ENCODE measurements around the gene LSAMP. TPM values are rescaled to one million over a fixed set of nuclear protein-coding genes. Genes with fewer than 3 reads are reported as not detected.
A peak's percentile ranks its signal among the peaks of the same experiment; 100 is the strongest.

Gene LSAMP
- total RNA-seq, 1 experiment from 2014 or later = not detected

- Histone ChIP-seq H3K79me2 (ENCODE audit: low read depth) (no peaks in the 10 kb centered on the region), H3F3A (ENCODE audit: insufficient read depth, low read depth) (no peaks in the 10 kb centered on the region), H2AFZ (no peak overlapping the region), H3K4me2 (no peak overlapping the region), H3K27me3 (ENCODE audit: insufficient read depth, low read depth) (no peaks in the 10 kb centered on the region), H3K4me1 (replicated peaks; ENCODE audit: insufficient read depth) (no peaks in the 10 kb centered on the region), H3K9me3 (ENCODE audit: insufficient read depth, low read depth) (no peaks in the 10 kb centered on the region; the same call in 1 of the 2 replicates), H3K4me3 (no peak overlapping the region), H3K36me3 (ENCODE audit: low read depth) (no peaks in the 10 kb centered on the region), H3K9me2 (ENCODE audit: insufficient read depth) (no peaks in the 10 kb centered on the region), H4K20me1 (ENCODE audit: insufficient read depth) (no peaks in the 10 kb centered on the region), H3K27ac (no peak overlapping the region)
- TF ChIP-seq CTCF (conservative IDR thresholded peaks at IDR 0.05) (no peak), EZH2 (IDR thresholded peaks at IDR 0.05; ENCODE audit: low read depth) (no peak)
- no peak for DNase-seq
- intact Hi-C loops (cut with micrococcal nuclease; ENCODE audit: unreplicated experiment) = no loop called here
- ChIA-PET CTCF (no interaction called here), POLR2A (ENCODE audit: unreplicated experiment) (no interaction called here)
- no TSS peak for BruUV-seq (replicated peaks)
Measured at GRCh38 chr3:115990669-115991068, 454.6 kb downstream of the LSAMP start.

GRCh38 chr3:115989684-115990421 is 455.4 kb downstream of the LSAMP start:
- Histone ChIP-seq H3K9me2 (ENCODE audit: insufficient read depth) (no peaks in the 10 kb centered on the region), H3K4me3 (no peak overlapping the region), H3K9me3 (ENCODE audit: insufficient read depth, low read depth) (no peaks in the 10 kb centered on the region; the same call in 1 of the 2 replicates), H3K27ac (no peak overlapping the region), H3K27me3 (ENCODE audit: insufficient read depth, low read depth) (no peaks in the 10 kb centered on the region), H3K4me1 (replicated peaks; ENCODE audit: insufficient read depth) (no peaks in the 10 kb centered on the region), H2AFZ (no peak overlapping the region), H3F3A (ENCODE audit: insufficient read depth, low read depth) (no peaks in the 10 kb centered on the region), H3K36me3 (ENCODE audit: low read depth) (no peaks in the 10 kb centered on the region), H3K4me2 (no peak overlapping the region), H4K20me1 (ENCODE audit: insufficient read depth) (no peaks in the 10 kb centered on the region), H3K79me2 (ENCODE audit: low read depth) (no peaks in the 10 kb centered on the region)
- CTCF ChIA-PET = no interaction called here
- intact Hi-C loops (cut with micrococcal nuclease; ENCODE audit: unreplicated experiment) = loop anchor here (5.0 kb wide), 2 partner anchors 67 to 152 kb away; no protein-coding TSS in a partner anchor
- POLR2A ChIA-PET (ENCODE audit: unreplicated experiment) = no interaction called here
- TF ChIP-seq EZH2 (IDR thresholded peaks at IDR 0.05; ENCODE audit: low read depth) (no peak), CTCF (conservative IDR thresholded peaks at IDR 0.05) (no peak)
- no peak for DNase-seq
- no TSS peak for BruUV-seq (replicated peaks)

DNA sequence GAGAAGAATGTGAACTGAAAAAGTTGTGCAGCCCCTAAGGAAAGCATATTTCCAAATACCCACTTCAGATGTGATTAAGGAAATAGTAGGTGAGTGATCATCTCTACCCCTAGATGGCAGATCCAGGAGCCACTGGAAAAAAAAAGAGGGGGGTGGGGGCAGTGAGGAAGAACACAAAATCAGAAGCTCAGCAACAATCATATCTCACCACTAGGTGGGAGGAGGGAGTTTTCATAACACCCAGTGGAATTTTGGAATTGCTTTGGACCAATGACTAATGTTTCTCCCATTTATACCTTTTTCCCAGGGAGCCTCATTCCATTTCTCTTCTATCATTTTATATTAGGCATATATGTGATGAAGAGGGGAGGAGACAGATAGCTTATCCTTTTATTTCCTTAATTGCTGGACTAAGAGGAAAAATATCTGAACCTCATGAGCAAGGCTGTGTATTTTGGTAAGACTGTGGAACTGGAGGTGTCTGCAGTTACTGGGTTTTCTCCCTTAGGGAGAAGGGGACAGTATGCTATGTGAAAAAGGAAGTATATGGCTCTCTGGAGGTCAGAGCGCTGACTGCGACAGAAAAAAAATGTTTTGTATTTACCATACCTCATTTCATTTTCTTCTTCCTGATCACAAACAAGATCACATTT is 458.6 kb downstream of the LSAMP start:
- no peaks in the 10 kb centered on the region for H3F3A ChIP-seq (ENCODE audit: insufficient read depth, low read depth)
- BruUV-seq (replicated peaks) = no TSS peak
- H3K27me3 ChIP-seq (ENCODE audit: insufficient read depth, low read depth) = no peaks in the 10 kb centered on the region
- H3K4me1 ChIP-seq (replicated peaks; ENCODE audit: insufficient read depth) = no peaks in the 10 kb centered on the region
- intact Hi-C loops (cut with micrococcal nuclease; ENCODE audit: unreplicated experiment) = loop anchor here (5.0 kb wide), 2 partner anchors 71 to 156 kb away; no protein-coding TSS in a partner anchor
- no peak overlapping the region for H3K27ac ChIP-seq
- H3K9me3 ChIP-seq (ENCODE audit: insufficient read depth, low read depth) = no peaks in the 10 kb centered on the region; the same call in 1 of the 2 replicates
- H3K9me2 ChIP-seq (ENCODE audit: insufficient read depth) = no peaks in the 10 kb centered on the region
- H3K4me2 ChIP-seq = no peak overlapping the region
- H3K4me3 ChIP-seq = no peak overlapping the region
- no peaks in the 10 kb centered on the region for H4K20me1 ChIP-seq (ENCODE audit: insufficient read depth)
- CTCF ChIA-PET = interaction anchor here (0.6 to 1.0 kb wide), 2 partner anchors 14 to 43 kb away, joined by 3 to 4 read pairs; no protein-coding TSS in a partner anchor
- H2AFZ ChIP-seq = no peak overlapping the region
- POLR2A ChIA-PET (ENCODE audit: unreplicated experiment) = interaction anchor here (0.6 kb wide), 1 partner anchor 13 kb away, joined by 8 read pairs; no protein-coding TSS in a partner anchor
- H3K36me3 ChIP-seq (ENCODE audit: low read depth) = no peaks in the 10 kb centered on the region
- no peaks in the 10 kb centered on the region for H3K79me2 ChIP-seq (ENCODE audit: low read depth)
- peak in 1 of 2 experiments; percentile 39 for DNase-seq
- TF ChIP-seq CTCF (conservative IDR thresholded peaks at IDR 0.05) = peak; percentile 57
- no peak for TF ChIP-seq EZH2 (IDR thresholded peaks at IDR 0.05; ENCODE audit: low read depth)

Measured in PC-9 (cell line).